ENCODE measurements around the gene AFG3L2. TPM values are rescaled to one million over a fixed set of nuclear protein-coding genes. Genes with fewer than 3 reads are reported as not detected.

AFG3L2 gene
- total and polyA plus RNA-seq, 2 experiments from 2014 or later: 50.3 to 105 TPM

DNA sequence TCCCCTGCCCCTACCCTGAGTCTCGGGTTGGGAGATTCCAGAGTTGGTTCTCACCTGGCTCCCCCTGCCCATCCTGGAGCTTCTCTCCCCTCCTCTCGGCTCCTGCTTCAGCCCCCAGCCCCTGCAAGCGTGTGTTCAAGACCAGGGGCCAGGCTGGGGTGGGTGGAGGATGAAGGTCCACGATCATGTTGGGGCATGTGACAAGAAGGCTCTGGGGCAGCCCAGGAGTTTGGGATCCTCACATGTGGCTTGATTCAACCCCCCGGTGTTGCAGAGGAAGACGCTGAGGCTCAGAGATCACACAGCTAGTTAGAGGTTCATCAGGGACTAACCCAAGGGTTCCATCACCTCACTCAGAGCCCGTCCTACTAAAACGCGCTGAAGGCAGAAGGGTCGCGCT is 83.2 kb downstream of the AFG3L2 start (continued):
- TF ChIP-seq, protein P1, sequence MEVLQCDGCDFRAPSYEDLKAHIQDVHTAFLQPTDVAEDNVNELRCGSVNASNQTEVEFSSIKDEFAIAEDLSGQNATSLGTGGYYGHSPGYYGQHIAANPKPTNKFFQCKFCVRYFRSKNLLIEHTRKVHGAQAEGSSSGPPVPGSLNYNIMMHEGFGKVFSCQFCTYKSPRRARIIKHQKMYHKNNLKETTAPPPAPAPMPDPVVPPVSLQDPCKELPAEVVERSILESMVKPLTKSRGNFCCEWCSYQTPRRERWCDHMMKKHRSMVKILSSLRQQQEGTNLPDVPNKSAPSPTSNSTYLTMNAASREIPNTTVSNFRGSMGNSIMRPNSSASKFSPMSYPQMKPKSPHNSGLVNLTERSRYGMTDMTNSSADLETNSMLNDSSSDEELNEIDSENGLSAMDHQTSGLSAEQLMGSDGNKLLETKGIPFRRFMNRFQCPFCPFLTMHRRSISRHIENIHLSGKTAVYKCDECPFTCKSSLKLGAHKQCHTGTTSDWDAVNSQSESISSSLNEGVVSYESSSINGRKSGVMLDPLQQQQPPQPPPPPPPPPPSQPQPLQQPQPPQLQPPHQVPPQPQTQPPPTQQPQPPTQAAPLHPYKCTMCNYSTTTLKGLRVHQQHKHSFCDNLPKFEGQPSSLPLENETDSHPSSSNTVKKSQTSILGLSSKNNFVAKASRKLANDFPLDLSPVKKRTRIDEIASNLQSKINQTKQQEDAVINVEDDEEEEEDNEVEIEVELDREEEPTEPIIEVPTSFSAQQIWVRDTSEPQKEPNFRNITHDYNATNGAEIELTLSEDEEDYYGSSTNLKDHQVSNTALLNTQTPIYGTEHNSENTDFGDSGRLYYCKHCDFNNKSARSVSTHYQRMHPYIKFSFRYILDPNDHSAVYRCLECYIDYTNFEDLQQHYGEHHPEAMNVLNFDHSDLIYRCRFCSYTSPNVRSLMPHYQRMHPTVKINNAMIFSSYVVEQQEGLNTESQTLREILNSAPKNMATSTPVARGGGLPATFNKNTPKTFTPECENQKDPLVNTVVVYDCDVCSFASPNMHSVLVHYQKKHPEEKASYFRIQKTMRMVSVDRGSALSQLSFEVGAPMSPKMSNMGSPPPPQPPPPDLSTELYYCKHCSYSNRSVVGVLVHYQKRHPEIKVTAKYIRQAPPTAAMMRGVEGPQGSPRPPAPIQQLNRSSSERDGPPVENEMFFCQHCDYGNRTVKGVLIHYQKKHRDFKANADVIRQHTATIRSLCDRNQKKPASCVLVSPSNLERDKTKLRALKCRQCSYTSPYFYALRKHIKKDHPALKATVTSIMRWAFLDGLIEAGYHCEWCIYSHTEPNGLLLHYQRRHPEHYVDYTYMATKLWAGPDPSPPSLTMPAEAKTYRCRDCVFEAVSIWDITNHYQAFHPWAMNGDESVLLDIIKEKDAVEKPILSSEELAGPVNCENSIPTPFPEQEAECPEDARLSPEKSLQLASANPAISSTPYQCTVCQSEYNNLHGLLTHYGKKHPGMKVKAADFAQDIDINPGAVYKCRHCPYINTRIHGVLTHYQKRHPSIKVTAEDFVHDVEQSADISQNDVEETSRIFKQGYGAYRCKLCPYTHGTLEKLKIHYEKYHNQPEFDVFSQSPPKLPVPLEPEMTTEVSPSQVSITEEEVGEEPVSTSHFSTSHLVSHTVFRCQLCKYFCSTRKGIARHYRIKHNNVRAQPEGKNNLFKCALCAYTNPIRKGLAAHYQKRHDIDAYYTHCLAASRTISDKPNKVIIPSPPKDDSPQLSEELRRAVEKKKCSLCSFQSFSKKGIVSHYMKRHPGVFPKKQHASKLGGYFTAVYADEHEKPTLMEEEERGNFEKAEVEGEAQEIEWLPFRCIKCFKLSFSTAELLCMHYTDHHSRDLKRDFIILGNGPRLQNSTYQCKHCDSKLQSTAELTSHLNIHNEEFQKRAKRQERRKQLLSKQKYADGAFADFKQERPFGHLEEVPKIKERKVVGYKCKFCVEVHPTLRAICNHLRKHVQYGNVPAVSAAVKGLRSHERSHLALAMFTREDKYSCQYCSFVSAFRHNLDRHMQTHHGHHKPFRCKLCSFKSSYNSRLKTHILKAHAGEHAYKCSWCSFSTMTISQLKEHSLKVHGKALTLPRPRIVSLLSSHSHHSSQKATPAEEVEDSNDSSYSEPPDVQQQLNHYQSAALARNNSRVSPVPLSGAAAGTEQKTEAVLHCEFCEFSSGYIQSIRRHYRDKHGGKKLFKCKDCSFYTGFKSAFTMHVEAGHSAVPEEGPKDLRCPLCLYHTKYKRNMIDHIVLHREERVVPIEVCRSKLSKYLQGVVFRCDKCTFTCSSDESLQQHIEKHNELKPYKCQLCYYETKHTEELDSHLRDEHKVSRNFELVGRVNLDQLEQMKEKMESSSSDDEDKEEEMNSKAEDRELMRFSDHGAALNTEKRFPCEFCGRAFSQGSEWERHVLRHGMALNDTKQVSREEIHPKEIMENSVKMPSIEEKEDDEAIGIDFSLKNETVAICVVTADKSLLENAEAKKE (CRISPR knock-in tag; IDR thresholded peaks at IDR 0.05): no peak
- no peak for TF ChIP-seq NANOG (IDR thresholded peaks at IDR 0.05; ENCODE audit: borderline replicate concordance)
- TF ChIP-seq CREB1 (CRISPR knock-in tag; IDR thresholded peaks at IDR 0.05; ENCODE audit: low read depth): no peak
- TF ChIP-seq EZH2 (IDR thresholded peaks at IDR 0.05; ENCODE audit: low read depth, unreplicated experiment): no peak
- TF ChIP-seq, protein P2, sequence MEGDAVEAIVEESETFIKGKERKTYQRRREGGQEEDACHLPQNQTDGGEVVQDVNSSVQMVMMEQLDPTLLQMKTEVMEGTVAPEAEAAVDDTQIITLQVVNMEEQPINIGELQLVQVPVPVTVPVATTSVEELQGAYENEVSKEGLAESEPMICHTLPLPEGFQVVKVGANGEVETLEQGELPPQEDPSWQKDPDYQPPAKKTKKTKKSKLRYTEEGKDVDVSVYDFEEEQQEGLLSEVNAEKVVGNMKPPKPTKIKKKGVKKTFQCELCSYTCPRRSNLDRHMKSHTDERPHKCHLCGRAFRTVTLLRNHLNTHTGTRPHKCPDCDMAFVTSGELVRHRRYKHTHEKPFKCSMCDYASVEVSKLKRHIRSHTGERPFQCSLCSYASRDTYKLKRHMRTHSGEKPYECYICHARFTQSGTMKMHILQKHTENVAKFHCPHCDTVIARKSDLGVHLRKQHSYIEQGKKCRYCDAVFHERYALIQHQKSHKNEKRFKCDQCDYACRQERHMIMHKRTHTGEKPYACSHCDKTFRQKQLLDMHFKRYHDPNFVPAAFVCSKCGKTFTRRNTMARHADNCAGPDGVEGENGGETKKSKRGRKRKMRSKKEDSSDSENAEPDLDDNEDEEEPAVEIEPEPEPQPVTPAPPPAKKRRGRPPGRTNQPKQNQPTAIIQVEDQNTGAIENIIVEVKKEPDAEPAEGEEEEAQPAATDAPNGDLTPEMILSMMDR (conservative IDR thresholded peaks at IDR 0.05; ENCODE audit: low read depth in 2 of 2): no peak
- TF ChIP-seq ZNF114 (CRISPR knock-in tag; IDR thresholded peaks at IDR 0.05): no peak
- TF ChIP-seq, protein P3, sequence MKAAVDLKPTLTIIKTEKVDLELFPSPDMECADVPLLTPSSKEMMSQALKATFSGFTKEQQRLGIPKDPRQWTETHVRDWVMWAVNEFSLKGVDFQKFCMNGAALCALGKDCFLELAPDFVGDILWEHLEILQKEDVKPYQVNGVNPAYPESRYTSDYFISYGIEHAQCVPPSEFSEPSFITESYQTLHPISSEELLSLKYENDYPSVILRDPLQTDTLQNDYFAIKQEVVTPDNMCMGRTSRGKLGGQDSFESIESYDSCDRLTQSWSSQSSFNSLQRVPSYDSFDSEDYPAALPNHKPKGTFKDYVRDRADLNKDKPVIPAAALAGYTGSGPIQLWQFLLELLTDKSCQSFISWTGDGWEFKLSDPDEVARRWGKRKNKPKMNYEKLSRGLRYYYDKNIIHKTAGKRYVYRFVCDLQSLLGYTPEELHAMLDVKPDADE (IDR thresholded peaks at IDR 0.05): no peak
